GM20431 (cell line): ENCODE data around the gene SLC7A14.

Experiments
- in situ Hi-C: fragments of 300-500 bp; cut with MseI, MboI; formaldehyde crosslinking; loops from one replicate; pipeline ENCODE4 v1.15.0; 2020; ENCODE audit warnings: low sequenced_read_pairs; ENCODE audit not compliant: unreplicated experiment

Gene SLC7A14

GRCh38 chr3:170502297-170502696 lies 83.6 kb downstream of the SLC7A14 start:
- in situ Hi-C loops: no loop called here

- in situ Hi-C loops: no loop called here
These were observed 84.9 kb downstream of the SLC7A14 start for GRCh38 chr3:170500995-170501394.

GRCh38 chr3:170500462-170500861 lies 85.4 kb downstream of the SLC7A14 start:
- in situ Hi-C loops: no loop called here

GRCh38 chr3:170499562-170500156 lies 86.2 kb downstream of the SLC7A14 start:
- in situ Hi-C loops: no loop called here

- in situ Hi-C loops: no loop called here
These were observed 88.4 kb downstream of the SLC7A14 start for GRCh38 chr3:170497207-170498095.

GRCh38 chr3:170496868-170497140 lies 89.1 kb downstream of the SLC7A14 start:
- in situ Hi-C loops: no loop called here

GRCh38 chr3:170496026-170496867 lies 89.6 kb downstream of the SLC7A14 start:
- in situ Hi-C loops: no loop called here

- in situ Hi-C loops: no loop called here
These were observed 91.1 kb downstream of the SLC7A14 start for GRCh38 chr3:170494766-170495165.

GRCh38 chr3:170493712-170494182 lies 92.1 kb downstream of the SLC7A14 start:
- in situ Hi-C loops: no loop called here

- in situ Hi-C loops: no loop called here
These were observed 94.0 kb downstream of the SLC7A14 start for GRCh38 chr3:170491901-170492300.

GRCh38 chr3:170490828-170491560 lies 94.9 kb downstream of the SLC7A14 start:
- in situ Hi-C loops: no loop called here

GRCh38 chr3:170488802-170489201 lies 97.1 kb downstream of the SLC7A14 start:
- in situ Hi-C loops: no loop called here

- in situ Hi-C loops: no loop called here
These were observed 98.8 kb downstream of the SLC7A14 start for GRCh38 chr3:170487031-170487430.

GRCh38 chr3:170486398-170486797 lies 99.5 kb downstream of the SLC7A14 start:
- in situ Hi-C loops: no loop called here

GRCh38 chr3:170485696-170486095 lies 100.2 kb downstream of the SLC7A14 start:
- in situ Hi-C loops: no loop called here

- in situ Hi-C loops: no loop called here
These were observed 100.6 kb downstream of the SLC7A14 start for GRCh38 chr3:170485294-170485693.

GRCh38 chr3:170484869-170485268 lies 101.0 kb downstream of the SLC7A14 start:
- in situ Hi-C loops: no loop called here

- in situ Hi-C loops: no loop called here
These were observed 102.2 kb downstream of the SLC7A14 start for GRCh38 chr3:170483485-170484262.

- in situ Hi-C loops: no loop called here
These were observed 103.7 kb downstream of the SLC7A14 start for GRCh38 chr3:170482199-170482598.
